ENCODE data around the gene MTA1.

The MTA1 gene

DNA sequence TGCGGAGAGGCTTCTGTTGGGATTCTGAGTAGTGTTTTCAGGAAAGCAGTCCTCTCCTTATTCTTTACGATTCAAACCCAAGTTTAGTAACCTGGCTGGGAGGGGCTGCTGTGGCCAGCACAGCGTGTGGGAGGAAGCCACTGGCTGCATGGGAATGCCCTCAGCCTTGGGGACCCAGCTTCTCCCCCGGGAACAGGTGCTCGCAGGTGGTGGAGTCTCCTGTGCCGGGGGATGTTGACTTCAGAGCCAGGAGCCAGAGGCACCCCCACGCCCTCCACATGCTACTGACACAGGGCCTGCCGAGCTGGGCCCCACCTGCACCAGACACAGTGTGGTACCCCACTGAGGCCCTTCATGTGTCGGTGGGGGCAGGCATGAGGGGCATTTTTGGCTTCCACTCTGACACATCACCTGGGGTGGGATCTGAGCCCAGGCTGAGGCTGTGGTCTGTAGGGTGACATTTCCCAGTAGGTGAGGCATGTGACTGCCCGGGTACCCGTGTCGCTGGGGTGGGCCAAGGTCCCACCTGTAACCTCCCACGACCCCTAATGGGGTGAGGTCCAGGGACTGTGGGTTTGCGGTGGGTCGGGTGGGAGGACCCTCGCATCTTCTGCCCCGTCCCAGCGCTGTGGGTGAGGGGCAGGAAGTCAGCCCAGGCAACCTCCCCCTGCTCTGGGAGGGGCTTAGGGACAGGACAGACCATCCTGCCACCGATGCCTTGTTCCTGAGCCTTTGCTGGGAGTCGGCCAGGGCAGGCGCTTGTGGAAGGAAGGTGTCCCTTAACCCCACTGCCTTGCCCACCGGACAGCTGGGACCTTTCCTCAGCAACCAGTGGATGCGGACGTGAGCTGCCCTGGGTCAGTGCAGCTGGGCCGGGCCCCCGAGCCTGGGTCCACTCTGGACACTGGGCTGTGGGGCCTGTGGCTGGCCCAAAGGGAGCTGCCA lies 26.5 kb downstream of the MTA1 start:
- no peak for DNase-seq (ENCODE audit: low read depth)

DNA sequence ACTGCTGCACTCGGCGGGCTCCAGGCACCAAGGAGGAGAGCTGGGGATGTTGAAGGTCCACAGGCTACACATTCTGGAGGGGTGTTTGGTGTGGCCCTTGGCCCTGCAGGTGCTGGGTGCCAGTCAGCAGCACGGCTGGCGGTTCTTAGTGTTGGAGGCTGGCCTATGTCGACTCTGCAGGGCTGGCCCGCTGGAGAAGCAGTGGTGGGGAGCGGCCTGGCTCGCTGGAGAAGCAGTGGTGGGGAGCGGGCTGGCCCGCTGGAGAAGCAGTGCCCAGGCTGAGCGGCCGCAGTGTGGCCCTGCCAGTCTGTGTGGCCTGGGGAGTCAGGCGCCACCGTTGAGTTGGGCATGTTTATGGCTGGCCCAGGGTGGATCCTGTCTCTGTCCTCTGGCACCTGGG lies 27.3 kb downstream of the MTA1 start:
- DNase-seq (ENCODE audit: low read depth): no peak

DNA sequence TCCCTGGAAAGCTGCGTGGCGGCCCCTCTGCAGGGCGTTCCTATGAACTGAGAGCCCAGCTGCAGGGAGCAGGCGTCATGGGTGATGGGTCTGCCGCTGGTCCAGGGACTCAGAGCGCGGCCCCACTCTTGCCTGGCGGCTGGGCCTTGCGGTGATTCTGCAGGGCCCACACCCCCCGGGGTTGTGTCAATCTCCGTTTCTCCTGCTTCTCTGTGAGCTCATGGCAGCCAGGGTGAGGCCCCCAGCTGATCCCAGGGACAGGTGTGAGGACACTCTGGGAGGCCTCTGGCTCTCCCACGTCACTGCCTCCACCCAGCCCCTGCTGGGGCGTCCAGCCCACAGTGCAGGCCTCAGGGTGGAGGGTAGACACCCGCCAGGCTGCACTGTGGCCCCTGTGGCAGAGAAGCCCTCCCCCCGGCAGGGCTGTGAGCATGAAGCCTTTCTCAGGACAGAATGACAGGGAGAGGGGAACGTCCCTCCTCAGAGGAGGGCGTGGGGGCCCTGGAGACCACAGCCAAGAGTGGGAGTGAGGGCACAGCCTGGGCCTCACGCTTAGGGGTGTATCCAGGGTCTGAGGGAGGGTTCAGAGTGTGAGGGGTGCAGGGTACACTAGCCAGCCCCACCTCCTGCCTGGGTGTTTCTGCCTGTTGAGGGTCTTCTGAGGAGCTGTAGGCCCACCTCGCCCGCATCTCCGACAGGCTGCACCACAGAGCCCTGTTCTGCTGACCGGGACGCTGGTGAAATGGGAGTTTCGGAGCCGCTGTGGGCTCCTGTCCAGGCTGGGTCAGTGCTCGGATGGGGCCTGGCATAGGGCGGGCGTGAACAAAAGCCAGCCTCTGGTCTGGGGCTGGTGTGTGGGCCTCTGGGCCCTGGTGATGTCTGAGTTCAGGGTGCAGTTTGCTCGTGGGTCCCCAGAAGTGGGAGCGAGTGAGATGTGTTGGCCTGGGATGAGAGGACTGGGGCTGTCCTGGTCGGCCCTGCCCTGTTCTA lies 28.3 kb downstream of the MTA1 start:
- DNase-seq (ENCODE audit: low read depth): no peak

DNA sequence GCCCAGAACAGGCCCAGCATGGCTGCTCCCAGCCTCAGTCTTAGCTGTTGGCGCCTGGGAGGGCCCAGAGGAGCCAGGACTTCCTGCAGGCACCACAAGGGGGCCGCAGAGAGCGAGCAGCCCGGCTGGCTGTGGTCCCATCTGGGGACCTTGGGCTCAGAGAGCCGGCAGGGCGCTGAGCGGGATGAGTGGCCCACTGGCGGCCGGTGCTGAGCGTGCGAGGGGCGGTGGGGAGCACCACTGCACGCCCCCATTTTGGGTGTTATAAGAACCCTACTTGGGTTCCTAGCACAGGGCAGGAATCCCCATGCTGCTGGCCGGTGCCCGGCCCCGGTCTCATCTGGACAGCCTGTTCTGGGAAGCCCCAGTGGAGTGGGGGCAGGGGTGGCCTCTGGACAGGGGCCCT lies 29.1 kb downstream of the MTA1 start:
- DNase-seq (ENCODE audit: low read depth): peak; percentile 54

DNA sequence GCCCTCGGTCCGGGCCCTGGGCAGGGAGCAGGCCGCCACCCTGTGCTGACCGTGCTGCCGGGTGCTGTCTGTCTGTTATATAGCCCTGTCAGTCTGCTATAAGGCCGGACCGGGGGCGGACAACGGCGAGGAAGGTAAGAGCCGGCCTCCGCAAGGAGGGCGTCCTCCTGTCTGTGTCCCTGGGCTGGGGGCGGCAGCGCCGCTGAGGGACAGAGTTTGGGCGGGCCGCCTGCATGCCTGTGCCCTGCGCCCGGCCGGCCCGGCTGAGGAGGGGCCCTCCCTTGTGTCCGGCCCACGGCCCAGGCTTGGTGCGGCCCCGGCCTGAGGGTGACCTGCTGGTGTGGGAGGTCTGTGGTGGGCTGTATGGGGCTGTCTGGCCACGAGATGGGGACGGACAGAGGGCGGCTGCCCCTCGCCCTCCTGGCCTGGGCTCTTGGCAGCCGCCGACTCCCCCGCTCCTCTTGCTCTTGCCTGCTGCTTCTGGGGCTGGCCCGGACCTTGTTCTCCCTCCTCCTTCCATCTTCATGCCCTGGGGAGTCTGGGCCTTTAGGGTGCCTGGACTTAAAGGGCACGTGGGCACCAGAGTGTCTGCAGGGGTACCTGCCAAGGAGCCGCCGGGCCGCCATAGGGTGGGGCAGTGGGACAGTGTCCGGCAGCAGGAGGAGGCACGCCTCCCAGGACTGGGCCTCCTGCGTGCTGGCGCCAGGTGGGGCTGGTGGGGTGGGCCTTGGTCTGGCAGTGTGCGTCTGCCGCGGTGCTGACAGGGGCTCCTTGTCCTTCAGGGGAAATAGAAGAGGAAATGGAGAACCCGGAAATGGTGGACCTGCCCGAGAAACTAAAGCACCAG lies 29.9 kb downstream of the MTA1 start:
- no peak for DNase-seq (ENCODE audit: low read depth)

DNA sequence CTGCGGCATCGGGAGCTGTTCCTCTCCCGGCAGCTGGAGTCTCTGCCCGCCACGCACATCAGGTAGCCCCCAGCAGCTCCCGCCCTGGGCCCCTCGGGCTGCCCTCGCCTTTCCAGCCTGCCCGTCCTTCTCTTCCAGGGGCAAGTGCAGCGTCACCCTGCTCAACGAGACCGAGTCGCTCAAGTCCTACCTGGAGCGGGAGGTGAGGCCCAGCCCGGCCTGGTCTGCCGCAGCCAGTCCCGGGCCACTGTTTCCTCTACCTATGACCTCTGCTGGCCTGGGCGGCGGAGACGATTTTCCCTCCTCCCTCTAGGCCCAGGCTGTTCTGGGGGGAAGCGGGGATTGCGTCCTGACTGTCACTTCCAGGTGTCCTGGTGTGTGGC lies 30.5 kb downstream of the MTA1 start:
- DNase-seq (ENCODE audit: low read depth): no peak

DNA sequence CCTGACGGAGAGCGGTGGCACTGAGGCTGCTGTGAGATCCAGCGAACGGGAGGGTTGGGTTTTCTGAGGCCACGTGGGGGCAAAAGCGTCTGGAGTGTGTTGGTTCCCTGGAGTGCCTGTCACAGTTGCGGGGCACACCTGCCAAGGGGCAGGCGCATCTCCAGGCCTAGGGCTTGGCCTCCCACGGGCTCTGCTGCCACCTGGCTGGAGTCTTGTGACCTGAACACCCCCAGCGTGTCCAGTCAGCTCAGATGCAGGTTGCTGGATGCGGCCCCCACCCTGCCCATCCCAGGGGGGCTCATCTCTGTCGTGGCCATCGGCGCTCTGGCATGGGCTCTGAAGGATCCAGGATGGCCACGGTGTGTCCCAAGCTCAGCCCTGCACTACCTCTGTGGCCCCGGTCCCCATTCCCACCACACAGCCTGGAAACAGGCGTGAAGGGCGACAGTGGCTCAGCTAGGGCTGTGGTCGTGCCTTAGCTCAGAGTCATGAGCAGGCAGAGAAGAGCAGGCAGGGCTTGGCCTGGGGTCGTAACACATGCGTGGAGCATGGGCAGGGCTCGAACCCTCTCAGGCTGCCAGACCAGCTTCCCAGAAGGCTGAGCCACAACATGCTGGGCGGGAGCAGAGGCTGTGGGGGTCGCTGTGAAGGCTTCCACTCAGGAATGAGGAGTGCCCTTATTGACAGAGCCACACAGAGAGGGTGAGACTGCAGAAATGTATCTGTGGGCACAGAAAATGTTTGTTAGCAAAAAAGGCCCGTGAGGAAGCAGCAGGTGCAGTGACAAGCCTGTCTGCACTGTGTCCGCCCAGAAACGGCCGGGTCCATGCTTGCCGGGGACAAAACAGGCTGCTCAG lies 31.5 kb downstream of the MTA1 start:
- no peak for DNase-seq (ENCODE audit: low read depth)

DNA sequence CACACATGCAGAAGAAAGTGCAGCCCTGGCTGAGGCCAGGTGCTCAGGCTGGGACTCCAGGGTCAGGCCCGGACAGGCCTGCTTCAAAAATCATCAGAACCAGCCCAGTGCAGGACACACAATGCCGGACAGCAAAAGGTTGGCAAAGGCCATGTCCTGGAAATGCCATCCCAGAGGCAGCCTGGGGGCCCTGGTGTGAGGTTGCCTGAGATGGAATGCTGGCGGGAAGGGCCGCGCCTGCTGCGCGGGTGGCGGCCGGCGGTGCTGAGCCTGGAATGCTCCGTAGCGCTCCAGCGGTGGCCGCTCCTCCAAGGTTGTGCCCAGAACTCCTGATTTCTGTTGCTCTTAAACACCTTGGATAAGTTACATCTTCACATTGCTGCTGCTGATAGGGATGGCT lies 33.3 kb downstream of the MTA1 start:
- no peak for DNase-seq (ENCODE audit: low read depth)

DNA sequence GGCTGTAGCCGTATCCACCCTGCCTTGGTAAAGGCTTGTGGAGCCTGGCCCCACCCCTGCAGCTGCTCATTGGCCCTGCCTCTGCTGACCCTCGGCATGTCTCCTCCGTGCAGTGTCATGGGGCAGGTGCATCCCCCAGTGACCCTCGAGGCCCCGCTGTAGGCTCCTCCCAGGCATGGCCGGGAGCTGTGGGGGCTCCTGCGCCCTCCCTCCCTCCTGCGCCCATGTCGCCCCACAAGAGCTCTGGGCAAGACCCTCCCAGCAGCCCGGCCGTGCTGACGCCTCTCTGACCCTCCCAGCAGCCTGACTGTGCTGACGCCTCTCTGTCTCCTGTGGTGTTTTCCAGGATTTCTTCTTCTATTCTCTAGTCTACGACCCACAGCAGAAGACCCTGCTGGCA lies 34.2 kb downstream of the MTA1 start:
- DNase-seq (ENCODE audit: low read depth): no peak

DNA sequence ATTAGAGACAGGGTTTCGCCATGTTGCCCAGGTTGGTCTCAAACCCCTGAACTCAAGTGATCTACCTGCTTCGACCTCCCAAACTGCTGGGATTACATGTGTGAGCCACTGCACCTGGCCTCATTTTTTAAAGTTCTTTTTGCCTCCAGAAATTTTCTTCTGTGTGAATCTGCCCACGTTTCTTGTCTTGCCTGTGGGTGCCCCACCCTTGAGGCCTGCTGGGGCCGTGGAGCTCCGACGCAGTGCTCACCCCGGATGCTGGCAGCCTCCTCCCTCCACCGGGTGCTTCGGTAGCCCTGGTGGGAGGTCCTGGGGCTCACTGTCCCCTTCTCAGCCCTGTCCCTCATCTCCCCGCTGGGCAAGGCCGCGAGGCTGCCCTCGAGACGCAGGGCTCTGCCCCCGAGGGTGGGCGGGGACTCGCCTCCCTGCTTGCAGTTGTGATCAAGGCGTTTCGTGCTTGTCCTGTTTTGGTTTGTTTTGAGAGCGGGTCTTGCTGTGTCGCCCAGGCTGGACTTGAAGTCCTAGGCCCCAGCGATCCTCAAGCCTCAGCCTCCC lies 35.5 kb downstream of the MTA1 start:
- no peak for DNase-seq (ENCODE audit: low read depth)

DNA sequence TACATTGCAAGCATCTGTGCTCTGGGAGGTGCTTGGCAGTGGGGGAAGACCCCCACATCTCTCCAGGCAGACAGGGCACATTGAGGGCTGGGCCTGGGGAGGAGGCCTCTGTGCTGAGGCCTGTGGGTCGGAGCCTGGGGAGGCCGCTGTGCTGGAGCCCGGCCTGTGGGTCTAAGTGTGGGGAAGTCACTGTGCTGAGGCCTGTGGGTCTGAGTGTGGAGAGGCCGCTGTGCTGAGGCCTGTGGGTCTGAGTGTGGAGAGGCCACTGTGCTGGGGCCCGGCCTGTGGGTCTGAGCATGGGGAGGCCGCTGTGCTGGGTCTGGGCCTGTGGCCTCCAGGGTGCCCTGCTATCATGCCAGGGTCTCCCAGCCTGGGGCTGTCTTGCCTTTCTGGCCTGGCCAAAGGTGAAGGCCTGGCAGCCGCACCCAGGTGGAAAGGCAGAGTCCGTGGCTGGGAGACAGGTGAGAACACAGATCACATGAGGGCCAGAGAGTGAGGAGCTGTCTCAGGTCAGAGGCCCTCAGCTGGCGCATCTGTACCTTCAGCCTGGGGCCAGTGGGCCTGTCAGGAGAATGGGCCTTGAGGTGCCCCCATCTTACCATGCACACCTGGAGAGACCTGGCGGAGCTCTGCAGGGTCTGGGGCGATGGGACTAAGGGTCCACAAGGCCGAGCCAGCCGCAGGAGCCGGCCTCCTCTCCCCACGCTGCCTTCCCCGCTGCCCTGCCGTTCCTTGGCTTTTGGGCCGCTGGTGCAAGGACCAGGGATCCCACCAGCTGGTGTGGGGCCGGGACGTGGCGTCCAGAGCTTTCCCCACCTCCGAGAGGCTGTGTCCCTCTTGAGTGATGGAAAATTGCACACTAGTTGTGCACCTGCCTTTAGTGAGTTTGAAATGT lies 36.4 kb downstream of the MTA1 start:
- DNase-seq (ENCODE audit: low read depth): no peak

DNA sequence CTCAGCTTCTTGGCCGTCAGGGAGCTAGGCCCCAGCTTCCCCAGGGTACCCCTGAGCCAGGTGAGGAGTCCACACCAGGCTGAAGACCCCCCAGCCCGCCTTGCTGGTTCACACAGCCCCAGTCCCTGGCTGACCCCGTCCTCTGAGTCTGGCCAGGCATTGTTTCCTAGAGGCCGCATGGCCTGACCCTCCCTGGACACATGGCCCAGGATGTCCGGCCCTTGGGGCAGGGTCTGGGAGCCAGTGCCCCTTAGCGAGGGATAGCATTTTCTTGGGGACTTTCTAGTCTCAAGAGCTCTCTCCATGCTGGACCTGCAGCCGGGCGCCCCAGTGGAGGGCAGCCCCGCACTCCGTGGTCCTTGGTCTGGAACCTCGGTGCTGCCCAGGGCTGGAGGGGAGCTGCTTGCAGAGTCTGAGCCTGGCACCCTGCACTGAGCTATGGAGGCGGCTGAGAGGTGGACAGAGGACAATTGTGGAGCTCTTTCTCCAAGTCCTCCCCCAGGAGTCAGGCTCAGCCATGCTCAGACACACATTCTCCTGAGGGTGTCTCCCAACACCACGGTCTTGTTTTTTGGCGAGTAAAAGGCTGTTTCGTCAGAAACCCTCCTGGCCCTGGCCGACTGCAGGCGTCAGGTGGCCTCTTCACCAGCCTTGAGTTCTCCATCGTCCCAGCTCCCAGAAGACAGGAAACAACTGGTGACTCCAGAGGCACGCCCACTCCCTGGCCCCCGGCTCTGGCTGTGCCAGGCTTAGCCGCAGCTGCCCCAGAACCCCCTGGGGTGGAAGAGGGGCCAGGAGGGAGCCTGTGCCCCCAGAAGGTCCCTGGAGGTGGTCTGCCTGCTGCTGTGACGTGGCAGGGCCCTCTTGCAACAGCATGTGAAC lies 37.4 kb downstream of the MTA1 start:
- no peak for DNase-seq (ENCODE audit: low read depth)

DNA sequence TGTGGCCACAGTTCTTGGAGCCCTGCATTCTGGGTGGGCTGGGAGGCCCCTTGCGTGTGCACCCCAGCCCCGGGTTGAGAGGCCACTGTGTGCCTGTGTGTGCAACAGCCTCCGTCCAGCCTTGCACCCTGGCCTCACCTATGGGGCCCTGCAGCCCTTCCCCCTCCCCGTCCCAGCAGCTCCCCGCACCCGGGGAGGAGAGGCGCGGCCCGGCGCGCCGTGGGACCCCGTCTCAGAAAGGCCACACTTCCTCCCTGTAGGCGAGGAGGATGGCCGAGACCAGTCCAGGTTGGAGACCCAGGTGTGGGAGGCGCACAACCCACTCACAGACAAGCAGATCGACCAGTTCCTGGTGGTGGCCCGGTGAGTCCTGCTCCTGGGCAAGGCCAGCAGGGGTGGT lies 38.4 kb downstream of the MTA1 start:
- DNase-seq (ENCODE audit: low read depth): no peak

DNA sequence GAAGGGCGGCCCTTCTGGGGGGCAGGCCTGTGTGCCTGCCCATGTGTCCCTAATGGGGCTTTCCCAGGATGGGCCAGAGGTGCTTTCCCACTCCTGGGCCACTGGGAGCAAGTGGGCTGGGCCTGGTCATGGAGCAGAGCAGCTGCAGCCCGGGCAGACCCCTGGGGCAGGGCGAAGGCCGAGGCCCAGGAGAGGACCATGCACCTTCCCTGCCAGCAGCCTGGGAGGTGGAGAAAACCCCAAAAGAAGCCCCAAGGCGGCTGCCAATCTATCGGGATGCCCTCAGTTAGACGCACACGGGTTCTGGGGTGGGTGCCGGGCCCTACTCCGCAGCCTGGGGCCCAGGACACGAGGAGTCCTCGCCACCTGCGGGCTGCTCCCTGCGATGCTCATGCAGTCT lies 38.9 kb downstream of the MTA1 start:
- DNase-seq (ENCODE audit: low read depth): no peak

DNA sequence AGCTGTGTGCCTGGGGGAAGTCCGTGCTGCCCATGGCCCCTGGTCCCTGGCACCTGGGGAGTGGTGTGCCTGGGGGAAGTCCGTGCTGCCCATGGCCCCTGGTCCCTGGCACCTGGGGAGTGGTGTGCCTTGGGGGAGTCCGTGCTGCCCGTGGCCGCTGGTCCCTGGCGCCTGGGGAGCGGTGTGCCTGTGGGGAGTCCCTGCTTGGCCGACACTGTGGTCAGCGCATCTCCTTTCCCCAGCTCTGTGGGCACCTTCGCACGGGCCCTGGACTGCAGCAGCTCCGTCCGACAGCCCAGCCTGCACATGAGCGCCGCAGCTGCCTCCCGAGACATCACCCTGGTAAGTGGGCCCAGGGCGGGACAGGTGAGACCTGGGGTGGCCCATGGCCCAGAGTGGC lies 40.5 kb downstream of the MTA1 start:
- DNase-seq (ENCODE audit: low read depth): no peak

DNA sequence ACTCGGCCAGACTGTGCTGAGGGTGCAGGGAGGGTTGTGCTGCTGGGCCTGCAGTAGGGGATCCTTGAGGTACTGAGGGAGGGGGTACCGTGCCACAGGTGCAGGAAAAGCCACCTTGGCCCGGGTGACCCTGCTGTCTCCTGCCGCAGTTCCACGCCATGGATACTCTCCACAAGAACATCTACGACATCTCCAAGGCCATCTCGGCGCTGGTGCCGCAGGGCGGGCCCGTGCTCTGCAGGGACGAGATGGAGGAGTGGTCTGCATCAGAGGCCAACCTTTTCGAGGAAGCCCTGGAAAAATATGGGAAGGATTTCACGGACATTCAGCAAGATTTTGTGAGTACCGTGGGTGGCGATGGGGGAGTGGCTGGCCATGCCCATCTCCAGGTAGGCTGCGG lies 41.0 kb downstream of the MTA1 start:
- DNase-seq (ENCODE audit: low read depth): no peak

DNA sequence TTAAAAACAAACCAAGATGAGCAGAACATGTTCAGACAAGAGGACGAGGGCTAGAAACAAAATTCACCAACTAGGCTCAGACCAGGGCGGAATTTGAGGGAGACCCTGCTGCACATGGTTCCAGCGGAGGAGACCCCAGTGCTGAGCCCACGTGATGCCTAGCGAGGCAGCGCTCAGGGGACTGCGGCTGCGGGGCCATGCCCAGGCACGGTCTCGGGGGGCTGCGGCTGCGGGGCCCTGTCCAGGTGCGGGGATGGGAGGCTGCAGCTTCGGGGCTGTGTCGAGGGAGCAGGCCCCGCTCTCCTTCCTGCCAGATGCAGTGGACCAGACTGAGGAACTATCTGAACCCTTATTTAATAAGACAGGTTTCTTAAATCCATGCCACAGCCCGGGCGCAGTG lies 42.3 kb downstream of the MTA1 start:
- DNase-seq (ENCODE audit: low read depth): no peak

DNA sequence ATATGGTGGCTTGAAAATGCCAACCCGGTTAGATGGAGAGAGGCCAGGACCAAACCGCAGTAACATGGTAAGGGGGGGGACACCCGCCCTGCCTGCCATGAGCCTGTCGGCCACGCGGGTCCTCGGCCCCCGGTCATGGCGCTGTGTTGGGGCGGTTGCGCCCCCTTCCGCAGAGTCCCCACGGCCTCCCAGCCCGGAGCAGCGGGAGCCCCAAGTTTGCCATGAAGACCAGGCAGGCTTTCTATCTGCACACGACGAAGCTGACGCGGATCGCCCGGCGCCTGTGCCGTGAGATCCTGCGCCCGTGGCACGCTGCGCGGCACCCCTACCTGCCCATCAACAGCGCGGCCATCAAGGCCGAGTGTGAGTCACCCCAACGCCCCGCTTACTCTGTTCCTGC lies 44.9 kb downstream of the MTA1 start:
- DNase-seq (ENCODE audit: low read depth): no peak
